K562 (cell line): ENCODE measurements around the gene NBPF12. TPM values are rescaled to one million over a fixed set of nuclear protein-coding genes. Genes with fewer than 3 reads are reported as not detected.

Experiments
- ATAC-seq: fragments of 200-7000 bp; cut with Tn5 transposase; 3 replicates; pipeline ENCODE4 v1.9.1; 2020; ENCODE audit warnings: moderate library complexity
- BruUV-seq: library from RNA; stranded (reverse); fragments of 400-500 nt; replicated peaks from 2 replicates; lab custom pipeline; 2021; lab: Mats Ljungman, UMichigan
- CTCF ChIA-PET: fragments of 300-600 bp; formaldehyde crosslinking; extraction: SDS; loops from one replicate; lab custom pipeline; 2021; ENCODE audit warnings: low intra/inter-chr PET ratio; lab: Yijun Ruan, JAX
- POLR2A ChIA-PET: fragments of 300-600, 350-650 bp; sonication (Branson Sonifier 250); formaldehyde crosslinking; extraction: SDS; loops from one replicate; lab custom pipeline; 2021; ENCODE audit warnings: antibody characterized with exemption, inconsistent platforms; lab: Yijun Ruan, JAX
- DNase-seq, 4 experiments: peaks; one replicate each; pipeline versions ENCODE4 v3.0.0 to v3.0.0-alpha.2; 2011 to 2018; ENCODE audit warnings: low spot score in 3 of 4, mixed read lengths in 3 of 4; ENCODE audit errors: extremely low read depth in 1 of 4
- FAIRE-seq: peaks from 2 replicates; lab custom pipeline; 2011; peaks lifted over from hg19 to GRCh38; lab: Jason Lieb, UNC
- H2AFZ ChIP-seq: 2 replicates; pipeline ENCODE4 v1.6.0; 2011; ENCODE audit warnings: low read depth, low read length, control low read depth, inconsistent platforms
- H3K27ac ChIP-seq: fragments of 200-600 bp; 3 replicates; pipeline ENCODE4 v1.8.0; 2011; ENCODE audit warnings: low read depth, mild to moderate bottlenecking, control low read depth, inconsistent platforms, low read length, moderate library complexity, mixed read lengths; ENCODE audit errors: extremely low read depth
- H3K27me3 ChIP-seq, 2 experiments: fragments of 300-600 bp in 1 of 2; 2 replicates in 1 of 2; 3 replicates in 1 of 2; pipeline versions ENCODE4 v1.6.0 to v1.8.0; 2011; ENCODE audit warnings: inconsistent platforms in 2 of 2, low read length in 2 of 2, mild to moderate bottlenecking in 1 of 2, mixed read lengths in 1 of 2, moderate library complexity in 1 of 2; ENCODE audit not compliant: control insufficient read depth in 2 of 2, insufficient read depth in 2 of 2
- H3K36me3 ChIP-seq: fragments of 300-600 bp; 3 replicates; pipeline ENCODE4 v1.8.0; 2011; ENCODE audit warnings: mild to moderate bottlenecking, low read length, inconsistent platforms; ENCODE audit not compliant: control insufficient read depth, insufficient read depth
- H3K4me1 ChIP-seq, 2 experiments: fragments of 200-600 bp in 1 of 2; replicated peaks in 1 of 2; 2 replicates in 1 of 2; 3 replicates in 1 of 2; pipeline versions ENCODE4 v1.5.1 to v1.8.0; 2011; ENCODE audit warnings: inconsistent platforms in 2 of 2, low read length in 2 of 2, mild to moderate bottlenecking in 1 of 2, mixed read lengths in 1 of 2, moderate library complexity in 1 of 2; ENCODE audit not compliant: control insufficient read depth in 2 of 2, insufficient read depth in 2 of 2
- H3K4me2 ChIP-seq: 2 replicates; pipeline ENCODE4 v1.6.1; 2011; ENCODE audit warnings: low read length, control low read depth, inconsistent platforms, mixed read lengths; ENCODE audit not compliant: insufficient read depth
- H3K4me3 ChIP-seq: fragments of 200-600 bp; sonication (generic), shearing (Covaris generic); 2 replicates; pipeline ENCODE4 v1.5.1; 2016; ENCODE audit warnings: control low read depth, inconsistent platforms
- H3K79me2 ChIP-seq: fragments of 200-600 bp; 3 replicates; pipeline ENCODE4 v1.8.0; 2011; ENCODE audit warnings: low read length, inconsistent platforms; ENCODE audit not compliant: control insufficient read depth, insufficient read depth
- H3K9ac ChIP-seq, 2 experiments: 2 replicates each; pipeline versions ENCODE4 v1.6.0 to v1.6.1; 2011; ENCODE audit warnings: low read depth in 2 of 2, low read length in 2 of 2, control low read depth in 1 of 2, inconsistent platforms in 1 of 2, mild to moderate bottlenecking in 1 of 2, mixed read lengths in 1 of 2; ENCODE audit not compliant: insufficient read depth in 1 of 2
- H3K9me1 ChIP-seq: one replicate; pipeline ENCODE4 v1.6.0; 2011; ENCODE audit warnings: inconsistent platforms, mild to moderate bottlenecking, low read length, moderate library complexity; ENCODE audit not compliant: control insufficient read depth, insufficient read depth
- H3K9me3 ChIP-seq: replicated peaks from 2 replicates; pipeline ENCODE4 v1.5.1; 2011; ENCODE audit warnings: low read depth, low read length, inconsistent platforms; ENCODE audit not compliant: control insufficient read depth, insufficient read depth
- H4K20me1 ChIP-seq: replicated peaks from 2 replicates; pipeline ENCODE4 v1.6.1; 2011; ENCODE audit warnings: low read length, inconsistent platforms, mixed read lengths; ENCODE audit not compliant: control insufficient read depth, insufficient read depth
- ATF1 ChIP-seq, 2 experiments: fragments of 450-650 bp in 1 of 2; IDR thresholded peaks; 2 replicates each; pipeline ENCODE4 v1.6.1; 2016; ENCODE audit warnings: missing compliant biosample characterization in 1 of 2, missing genetic modification characterization in 1 of 2
- ATF6 ChIP-seq: sonication (generic); formaldehyde crosslinking; IDR thresholded peaks from 2 replicates; pipeline ENCODE4 v1.4.0; 2020; ENCODE audit warnings: mild to moderate bottlenecking, missing genetic modification reagents
- C11orf30 ChIP-seq: fragments of 450-650 bp; IDR thresholded peaks from 2 replicates; pipeline ENCODE4 v1.6.1; 2016; ENCODE audit warnings: low read depth, mild to moderate bottlenecking
- DMBX1 ChIP-seq: fragments of 250-450 bp; sonication (Bioruptor Pico); IDR thresholded peaks from 2 replicates; pipeline ENCODE4 v1.8.0; 2022; ENCODE audit warnings: inconsistent platforms, mild to moderate bottlenecking, moderate library complexity, borderline replicate concordance
- FOXJ2 ChIP-seq: fragments of 200-800 bp; sonication (Bioruptor generic); IDR thresholded peaks from 2 replicates; pipeline ENCODE4 v1.6.1; 2016; ENCODE audit warnings: missing genetic modification characterization, missing compliant biosample characterization
- HDAC2 ChIP-seq: fragments of 450-650 bp; IDR thresholded peaks from 2 replicates; pipeline ENCODE4 v1.6.1; 2016; ENCODE audit warnings: mild to moderate bottlenecking
- HEY1 ChIP-seq: fragments of 250-450 bp; sonication (Bioruptor Pico); IDR thresholded peaks from 2 replicates; pipeline ENCODE4 v1.5.0; 2020; ENCODE audit warnings: mild to moderate bottlenecking, moderate library complexity, borderline replicate concordance
- HNRNPH1 ChIP-seq: fragments of 200-400 bp; formaldehyde crosslinking; optimal IDR thresholded peaks from 2 replicates; pipeline ENCODE3; 2017; ENCODE audit warnings: low read depth, mild to moderate bottlenecking, low read length, moderate library complexity
- JUNB ChIP-seq: fragments of 450-650 bp; formaldehyde crosslinking; conservative IDR thresholded peaks from 2 replicates; pipeline ENCODE4 v1.4.0; 2020; ENCODE audit warnings: mild to moderate bottlenecking
- NUFIP1 ChIP-seq: fragments of 450-650 bp; IDR thresholded peaks from 2 replicates; pipeline ENCODE4 v1.6.1; 2018; ENCODE audit not compliant: partially characterized antibody
- OTX1 ChIP-seq: fragments of 450-650 bp; formaldehyde crosslinking; IDR thresholded peaks from 2 replicates; pipeline ENCODE4 v1.4.0; 2022; ENCODE audit warnings: mild to moderate bottlenecking
- POLR2AphosphoS5 ChIP-seq: IDR thresholded peaks from 2 replicates; pipeline ENCODE4 v1.6.1; 2011; ENCODE audit warnings: mild to moderate bottlenecking, low read depth, low read length, moderate library complexity; ENCODE audit not compliant: control insufficient read depth, insufficient read depth
- SP1 ChIP-seq: sonication (generic); formaldehyde crosslinking; IDR thresholded peaks from 2 replicates; pipeline ENCODE4 v1.8.1; 2022; ENCODE audit warnings: mild to moderate bottlenecking, missing genetic modification reagents
- TAF15 ChIP-seq: fragments of 200-400 bp; formaldehyde crosslinking; IDR thresholded peaks from 2 replicates; pipeline ENCODE4 v1.6.1; 2017; ENCODE audit warnings: mild to moderate bottlenecking, low read depth, low read length, moderate library complexity
- ZNF224 ChIP-seq: sonication (generic); formaldehyde crosslinking; IDR thresholded peaks from 2 replicates; pipeline ENCODE4 v1.8.0; 2022; ENCODE audit warnings: mild to moderate bottlenecking, missing genetic modification reagents
- ZNF274 ChIP-seq: IDR thresholded peaks from 2 replicates; pipeline ENCODE4 v1.6.1; 2011; ENCODE audit warnings: low read depth, mild to moderate bottlenecking, low read length, moderate library complexity, borderline replicate concordance
- ZNF780A ChIP-seq: fragments of 250-450 bp; sonication (Bioruptor Pico); IDR thresholded peaks from 2 replicates; pipeline ENCODE4 v1.5.0; 2021; ENCODE audit warnings: mild to moderate bottlenecking
- WGBS: fragments of 100-300 bp; shearing (Covaris generic); methylation state at CpG from one replicate; pipeline ENCODE4 v1.1.6; 2016; ENCODE audit warnings: low coverage, mixed read lengths; ENCODE audit not compliant: insufficient coverage; ENCODE audit errors: missing lambda C conversion rate; 5-methylcytosine and 5-hydroxymethylcytosine counted together
- in situ Hi-C: fragments of 300-500 bp; cut with MboI; formaldehyde crosslinking; loops from 4 replicates; pipeline ENCODE4 v1.15.0; 2018; ENCODE audit warnings: inconsistent platforms, mixed read lengths
- intact Hi-C: fragments of 100-400 bp; cut with micrococcal nuclease; formaldehyde crosslinking; loops from 2 replicates; pipeline ENCODE4 v1.14.2; 2022
- polyA plus RNA-seq, 8 experiments: library from polyadenylated mRNA; depleted of rRNA in 4 of 8; stranded (reverse) in 5 of 8; unstranded in 3 of 8; fragments of >200 nt; fragmentation: Nextera tagmentation in 2 of 8; fragmentation: Illumina TruSeq in 1 of 8; extraction: Ambion mirVana in 2 of 8; extraction: Trizol in 1 of 8; gene quantifications; 2 replicates each; pipeline versions ENCODE4 v1.2.1 to v1.2.3, GENCODE V29; 2011 to 2014; ENCODE audit warnings: inconsistent platforms in 1 of 8, missing spikeins in 1 of 8
- total RNA-seq, 7 experiments: library from RNA; depleted of rRNA in 6 of 7; stranded (reverse); fragments of >200 nt in 6 of 7; fragmentation: Illumina TruSeq in 2 of 7; extraction: Trizol in 2 of 7; gene quantifications; 2 replicates each; pipeline versions ENCODE4 v1.2.1 to v1.2.3, GENCODE V29; 2011 to 2021; ENCODE audit warnings: low replicate concordance in 1 of 7
- TF ChIP-seq, protein P1 (sequence below): fragments of 250-450 bp; sonication (Bioruptor Pico); IDR thresholded peaks from 2 replicates; pipeline ENCODE4 v1.5.0; 2020; ENCODE audit warnings: mild to moderate bottlenecking
- TF ChIP-seq, protein P2 (sequence below): sonication (generic); formaldehyde crosslinking; IDR thresholded peaks from 2 replicates; pipeline ENCODE4 v1.8.1; 2023; ENCODE audit warnings: mild to moderate bottlenecking, missing genetic modification reagents

Gene NBPF12
- total and polyA plus RNA-seq, 9 of the 15 experiments (the other 6 are each of a cell fraction or from before 2014, with no cell fraction given), result 2.4 to 14.5 (median 8.2) TPM

DNA sequence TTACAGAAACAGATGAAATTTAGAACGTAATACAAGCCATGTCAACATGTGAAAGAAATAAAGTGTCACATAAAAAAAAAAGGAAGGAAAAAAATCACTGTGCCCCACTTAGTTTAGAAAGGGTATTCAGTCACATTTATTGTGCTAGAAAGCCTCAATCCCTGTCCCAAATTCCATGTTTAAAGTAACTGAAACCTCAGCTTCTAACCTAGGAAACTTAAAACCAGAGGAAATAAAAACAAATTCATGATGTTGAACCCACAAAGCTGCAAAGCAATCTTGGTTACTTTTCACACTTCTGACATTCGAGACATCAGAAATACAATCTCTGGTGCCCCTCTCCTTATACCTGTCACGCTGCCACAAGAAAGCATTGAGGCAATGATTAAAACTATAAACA, 101.8 kb downstream of the NBPF12 start:
- no peaks in the 10 kb centered on the region for H3K9me3 ChIP-seq
- WGBS, result 0% methylated on average over 3 of the region's 3 CpGs
- no peaks in the 10 kb centered on the region for H3K4me1 ChIP-seq
- intact Hi-C loops (no loop called here), in situ Hi-C loops (loop anchor here (5.0 kb wide), 1 partner anchor 1947 kb away; no protein-coding TSS in a partner anchor)
- H3K79me2 ChIP-seq, result no peaks in the 10 kb centered on the region
- no peak overlapping the region for H3K9ac ChIP-seq
- no TSS peak for BruUV-seq
- H3K27me3 ChIP-seq, result no peaks in the 10 kb centered on the region; a peak in 1 of 5 replicates
- no peak overlapping the region for H3K4me2 ChIP-seq
- FAIRE-seq (no peak), ATAC-seq (no peak), DNase-seq (no peak)
- H4K20me1 ChIP-seq, result no peaks in the 10 kb centered on the region
- POLR2A ChIA-PET, result no interaction called here
- CTCF ChIA-PET, result no interaction called here
- H3K9me1 ChIP-seq, result no peaks in the 10 kb centered on the region
- no peak overlapping the region for H3K27ac ChIP-seq
- TF ChIP-seq ZNF780A (CRISPR knock-in tag), result no peak
- no peak for TF ChIP-seq POLR2AphosphoS5
- no peak for TF ChIP-seq ZNF224 (CRISPR knock-in tag)
- no peak for TF ChIP-seq HEY1 (CRISPR knock-in tag)
- TF ChIP-seq TAF15, result no peak
- no peak for TF ChIP-seq NUFIP1
- TF ChIP-seq FOXJ2 (tag), result no peak
- TF ChIP-seq SP1 (CRISPR knock-in tag), result no peak
- no peak for TF ChIP-seq ZNF274
- TF ChIP-seq HDAC2, result no peak
- TF ChIP-seq, protein P1, sequence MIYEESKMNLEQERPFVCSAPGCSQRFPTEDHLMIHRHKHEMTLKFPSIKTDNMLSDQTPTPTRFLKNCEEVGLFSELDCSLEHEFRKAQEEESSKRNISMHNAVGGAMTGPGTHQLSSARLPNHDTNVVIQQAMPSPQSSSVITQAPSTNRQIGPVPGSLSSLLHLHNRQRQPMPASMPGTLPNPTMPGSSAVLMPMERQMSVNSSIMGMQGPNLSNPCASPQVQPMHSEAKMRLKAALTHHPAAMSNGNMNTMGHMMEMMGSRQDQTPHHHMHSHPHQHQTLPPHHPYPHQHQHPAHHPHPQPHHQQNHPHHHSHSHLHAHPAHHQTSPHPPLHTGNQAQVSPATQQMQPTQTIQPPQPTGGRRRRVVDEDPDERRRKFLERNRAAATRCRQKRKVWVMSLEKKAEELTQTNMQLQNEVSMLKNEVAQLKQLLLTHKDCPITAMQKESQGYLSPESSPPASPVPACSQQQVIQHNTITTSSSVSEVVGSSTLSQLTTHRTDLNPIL (CRISPR knock-in tag), result no peak
- TF ChIP-seq JUNB (CRISPR knock-in tag), result no peak
- TF ChIP-seq OTX1 (CRISPR knock-in tag), result no peak
- no peak for TF ChIP-seq ATF6
- no peak for TF ChIP-seq HNRNPH1
- no peak for TF ChIP-seq DMBX1 (CRISPR knock-in tag)
- TF ChIP-seq, protein P2, sequence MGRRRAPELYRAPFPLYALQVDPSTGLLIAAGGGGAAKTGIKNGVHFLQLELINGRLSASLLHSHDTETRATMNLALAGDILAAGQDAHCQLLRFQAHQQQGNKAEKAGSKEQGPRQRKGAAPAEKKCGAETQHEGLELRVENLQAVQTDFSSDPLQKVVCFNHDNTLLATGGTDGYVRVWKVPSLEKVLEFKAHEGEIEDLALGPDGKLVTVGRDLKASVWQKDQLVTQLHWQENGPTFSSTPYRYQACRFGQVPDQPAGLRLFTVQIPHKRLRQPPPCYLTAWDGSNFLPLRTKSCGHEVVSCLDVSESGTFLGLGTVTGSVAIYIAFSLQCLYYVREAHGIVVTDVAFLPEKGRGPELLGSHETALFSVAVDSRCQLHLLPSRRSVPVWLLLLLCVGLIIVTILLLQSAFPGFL, result no peak
- no peak for TF ChIP-seq C11orf30
- no peak for TF ChIP-seq ATF1 (CRISPR knock-in tag; IDR thresholded peaks at IDR 0.05)
- no peak for TF ChIP-seq ATF1 (tag; IDR thresholded peaks at IDR 0.05)
- no peak overlapping the region for H3K4me3 ChIP-seq
- no peak overlapping the region for H2AFZ ChIP-seq
- no peaks in the 10 kb centered on the region for H3K36me3 ChIP-seq
